PC-9 (cell line): ENCODE measurements around the gene TPRG1L.

Source experiments
- CTCF ChIP-seq: fragments of 200-600 bp; sonication (generic); conservative IDR thresholded peaks from 2 replicates; pipeline ENCODE4 v1.6.1; 2017; ENCODE audit warnings: mixed run types, antibody characterized with exemption, mild to moderate bottlenecking, moderate library complexity
- EZH2 ChIP-seq: fragments of 200-600 bp; sonication (generic); IDR thresholded peaks from 2 replicates; pipeline ENCODE4 v1.8.0; 2017; ENCODE audit warnings: antibody characterized with exemption, low read depth

GRCh38 chr1:3668585-3669300, 43.9 kb downstream of the TPRG1L start:
- TF ChIP-seq CTCF (no peak), EZH2 (no peak)
